HCT116 (cell line): ENCODE measurements around the gene TUBB4A. TPM values are rescaled to one million over a fixed set of nuclear protein-coding genes. Genes with fewer than 3 reads are reported as not detected.
A peak's percentile ranks its signal among the peaks of the same experiment; 100 is the strongest.

Source experiments
- ATAC-seq: fragments of 200-7000 bp; cut with Tn5 transposase; 2 replicates; pipeline ENCODE4 v1.9.1; 2020; ENCODE audit warnings: mild to moderate bottlenecking, moderate library complexity
- BruUV-seq: library from RNA; stranded (reverse); fragments of 400-500 nt; replicated peaks from 2 replicates; lab custom pipeline; 2021; lab: Mats Ljungman, UMichigan
- CTCF ChIA-PET: fragments of 300-600 bp; sonication (Branson Sonifier 250); formaldehyde crosslinking; loops from one replicate; lab custom pipeline; 2021; ENCODE audit warnings: antibody characterized with exemption; lab: Charles Lee
- POLR2A ChIA-PET: fragments of 300-600, 350-600 bp; sonication (Branson Sonifier 250); formaldehyde crosslinking; loops from one replicate; lab custom pipeline; 2021; ENCODE audit warnings: antibody characterized with exemption; lab: Charles Lee
- RAD21 ChIA-PET, 2 experiments: fragments of 300-600 bp; sonication (Branson Sonifier 250); formaldehyde crosslinking; loops; one replicate each; lab custom pipeline; 2023; ENCODE audit warnings: low total read pairs in 2 of 2; ENCODE audit not compliant: uncharacterized antibody in 2 of 2, unreplicated experiment in 2 of 2, low non-redundant PET in 1 of 2; lab: Charles Lee
- DNase-seq: peaks from one replicate; pipeline ENCODE4 v3.0.0-alpha.2; 2010; ENCODE audit warnings: low read depth, low spot score
- H2AFZ ChIP-seq: fragments of 200-600 bp; shearing (Covaris generic), sonication (generic); 2 replicates; pipeline ENCODE4 v1.6.1; 2017; ENCODE audit warnings: low read depth, mixed run types, mixed read lengths, antibody characterized with exemption, low read length; ENCODE audit not compliant: poor library complexity, severe bottlenecking
- H3K27ac ChIP-seq: 2 replicates; pipeline ENCODE4 v1.5.1; 2012; ENCODE audit warnings: low read depth, low read length
- H3K27me3 ChIP-seq: fragments of 200-600 bp; sonication (generic); 2 replicates; pipeline ENCODE4 v1.6.1; 2016; ENCODE audit warnings: mixed run types, low read length, mixed read lengths; ENCODE audit not compliant: insufficient read depth
- H3K36me3 ChIP-seq, 2 experiments: fragments of 200-500 bp in 1 of 2; fragments of 200-600 bp in 1 of 2; sonication (Bioruptor generic) in 1 of 2; sonication (generic) in 1 of 2; 2 replicates each; pipeline versions ENCODE4 v1.5.1 to v1.6.1; 2014 to 2016; ENCODE audit warnings: low read length in 2 of 2, inconsistent platforms in 1 of 2, mixed read lengths in 1 of 2, mixed run types in 1 of 2; ENCODE audit not compliant: insufficient read depth in 2 of 2, control insufficient read depth in 1 of 2
- H3K4me1 ChIP-seq, 2 experiments: fragments of 200-600 bp in 1 of 2; sonication (generic) in 1 of 2; 2 replicates each; pipeline versions ENCODE4 v1.5.1 to v1.6.1; 2012 to 2017; ENCODE audit warnings: low read length in 2 of 2, inconsistent platforms in 1 of 2, mild to moderate bottlenecking in 1 of 2, mixed read lengths in 1 of 2, mixed run types in 1 of 2, moderate library complexity in 1 of 2; ENCODE audit not compliant: insufficient read depth in 2 of 2, control insufficient read depth in 1 of 2
- H3K4me2 ChIP-seq: fragments of 200-600 bp; sonication (generic); 2 replicates; pipeline ENCODE4 v1.6.1; 2017; ENCODE audit warnings: mixed run types, low read length, mixed read lengths
- H3K4me3 ChIP-seq, 2 experiments: fragments of 200-600 bp in 1 of 2; sonication (generic) in 1 of 2; replicated peaks in 1 of 2; 2 replicates each; pipeline ENCODE4 v1.5.1; 2011 to 2016; ENCODE audit warnings: low read length in 2 of 2, control low read depth in 1 of 2, low read depth in 1 of 2, mild to moderate bottlenecking in 1 of 2, mixed read lengths in 1 of 2, mixed run types in 1 of 2
- H3K79me2 ChIP-seq: fragments of 200-600 bp; sonication (generic); 2 replicates; pipeline ENCODE4 v1.6.1; 2017; ENCODE audit warnings: mild to moderate bottlenecking, mixed run types, low read length, moderate library complexity, mixed read lengths; ENCODE audit not compliant: insufficient read depth
- H3K9ac ChIP-seq: fragments of 200-600 bp; sonication (generic); 2 replicates; pipeline ENCODE4 v1.6.1; 2016; ENCODE audit warnings: low read length, mixed read lengths
- H3K9me2 ChIP-seq: fragments of 200-600 bp; sonication (generic), shearing (Covaris generic); 2 replicates; pipeline ENCODE4 v1.6.1; 2017; ENCODE audit warnings: mixed run types, mild to moderate bottlenecking, moderate library complexity; ENCODE audit not compliant: insufficient read depth
- H3K9me3 ChIP-seq, 2 experiments: fragments of 200-500 bp in 1 of 2; fragments of 200-600 bp in 1 of 2; sonication (Bioruptor generic) in 1 of 2; sonication (generic) in 1 of 2; 2 replicates each; pipeline ENCODE4 v1.6.1; 2014 to 2017; ENCODE audit warnings: low read length in 2 of 2, mixed read lengths in 2 of 2, inconsistent platforms in 1 of 2, low read depth in 1 of 2, mild to moderate bottlenecking in 1 of 2, mixed run types in 1 of 2, moderate library complexity in 1 of 2; ENCODE audit not compliant: control insufficient read depth in 1 of 2, insufficient read depth in 1 of 2
- H4K20me1 ChIP-seq: fragments of 200-600 bp; sonication (generic), shearing (Covaris generic); 2 replicates; pipeline ENCODE4 v1.6.1; 2017; ENCODE audit warnings: mixed run types, mild to moderate bottlenecking, moderate library complexity; ENCODE audit not compliant: insufficient read depth
- CBX3 ChIP-seq: IDR thresholded peaks from 2 replicates; pipeline ENCODE4 v1.6.1; 2012; ENCODE audit warnings: low read depth
- CTCF ChIP-seq, 3 experiments: fragments of 200-600 bp in 1 of 3; sonication (generic) in 1 of 3; IDR thresholded peaks in 2 of 3; conservative IDR thresholded peaks in 1 of 3; 2 replicates each; pipeline ENCODE4 v1.5.1; 2012 to 2017; ENCODE audit warnings: low read depth in 2 of 3, low read length in 2 of 3, antibody characterized with exemption in 1 of 3, borderline replicate concordance in 1 of 3, control low read depth in 1 of 3, mild to moderate bottlenecking in 1 of 3, mixed read lengths in 1 of 3, mixed run types in 1 of 3, moderate library complexity in 1 of 3; ENCODE audit not compliant: insufficient read depth in 1 of 3
- ELF1 ChIP-seq: IDR thresholded peaks from 2 replicates; pipeline ENCODE4 v1.6.1; 2012; ENCODE audit warnings: low read depth, borderline replicate concordance
- EZH2phosphoT487 ChIP-seq: fragments of 200-600 bp; IDR thresholded peaks from 2 replicates; pipeline ENCODE4 v1.6.1; 2018; ENCODE audit warnings: antibody characterized with exemption, borderline replicate concordance
- JUND ChIP-seq: IDR thresholded peaks from 2 replicates; pipeline ENCODE4 v1.6.1; 2012
- MAX ChIP-seq: IDR thresholded peaks from 2 replicates; pipeline ENCODE4 v1.6.1; 2012
- POLR2A ChIP-seq: IDR thresholded peaks from 2 replicates; pipeline ENCODE4 v1.7.0; 2011; ENCODE audit warnings: borderline replicate concordance; ENCODE audit not compliant: insufficient read depth, insufficient read length; ENCODE audit errors: extremely low read depth
- POLR2AphosphoS5 ChIP-seq: IDR thresholded peaks from 2 replicates; pipeline ENCODE4 v1.6.1; 2011; ENCODE audit warnings: mild to moderate bottlenecking, low read depth, low read length, moderate library complexity
- RAD21 ChIP-seq: IDR thresholded peaks from 2 replicates; pipeline ENCODE4 v1.6.1; 2012; ENCODE audit warnings: low read depth, mild to moderate bottlenecking
- REST ChIP-seq: IDR thresholded peaks from 2 replicates; pipeline ENCODE4 v1.6.1; 2012; ENCODE audit warnings: low read depth
- YY1 ChIP-seq: IDR thresholded peaks from 2 replicates; pipeline ENCODE4 v1.6.1; 2011; ENCODE audit warnings: low read length, low read depth, moderate library complexity, mild to moderate bottlenecking; ENCODE audit not compliant: insufficient replicate concordance; ENCODE audit errors: extremely low read depth
- intact Hi-C: fragments of 100-400 bp; cut with micrococcal nuclease; formaldehyde crosslinking; loops from 2 replicates; pipeline ENCODE4 v1.10.0; 2022
- total RNA-seq: library from RNA; stranded (reverse); gene quantifications from one replicate; pipeline ENCODE4 v1.2.1, GENCODE V29; 2021; ENCODE audit not compliant: unreplicated experiment

Gene TUBB4A
- total RNA-seq, 1 experiment from 2014 or later: 32.5 TPM

GRCh38 chr19:6510618-6511017 is 8.5 kb upstream of the TUBB4A start:
- no TSS peak for BruUV-seq
- peaks cover 2 to 4% of the 10 kb centered on the region in 2 experiments; a peak in 3 of 4 replicates for H3K4me1 ChIP-seq
- no peaks in the 10 kb centered on the region for H3K27me3 ChIP-seq
- H3K27ac ChIP-seq: no peak overlapping the region
- no peak overlapping the region for H3K4me3 ChIP-seq
- no peaks in the 10 kb centered on the region for H3K9me2 ChIP-seq
- H3K4me2 ChIP-seq: no peak overlapping the region
- H3K9me3 ChIP-seq: no peaks in the 10 kb centered on the region
- 0 out of 2 replicates have a peak, but pooled peaks have one; percentile 36 for ATAC-seq
- ChIA-PET CTCF (no interaction called here), POLR2A (no interaction called here), RAD21 (no interaction called here)
- H3K36me3 ChIP-seq: no peaks in the 10 kb centered on the region
- no peak overlapping the region for H2AFZ ChIP-seq
- intact Hi-C loops: no loop called here
- no peak for DNase-seq
- no peak for TF ChIP-seq YY1
- no peak for TF ChIP-seq RAD21
- TF ChIP-seq POLR2AphosphoS5: no peak
- no peak for TF ChIP-seq JUND
- no peak for TF ChIP-seq CTCF (IDR thresholded peaks at IDR 0.05 in 2 of 3, conservative IDR thresholded peaks at IDR 0.05 in 1 of 3; ENCODE audit: borderline replicate concordance in 1 of 3, insufficient read depth in 1 of 3, low read depth in 2 of 3, low read length in 2 of 3)
- TF ChIP-seq CBX3: no peak
- no peak for TF ChIP-seq REST
- no peak for TF ChIP-seq EZH2phosphoT487
- no peak for TF ChIP-seq ELF1
- TF ChIP-seq MAX: no peak
- TF ChIP-seq POLR2A: no peak
- H4K20me1 ChIP-seq: no peaks in the 10 kb centered on the region
- no peak overlapping the region for H3K9ac ChIP-seq
- no peaks in the 10 kb centered on the region for H3K79me2 ChIP-seq
